CD4-positive, alpha-beta T cell treated with Interleukin-10 for 1 hour (primary cell): ENCODE data around the gene TTLL8.

Experiments
- DNase-seq: peaks from one replicate; pipeline ENCODE4 v3.0.0-alpha.2; 2020

Gene TTLL8

GRCh38 chr22:49976439-49977175 is 81.5 kb downstream of the TTLL8 start:
- peak; percentile 77 for DNase-seq

DNA sequence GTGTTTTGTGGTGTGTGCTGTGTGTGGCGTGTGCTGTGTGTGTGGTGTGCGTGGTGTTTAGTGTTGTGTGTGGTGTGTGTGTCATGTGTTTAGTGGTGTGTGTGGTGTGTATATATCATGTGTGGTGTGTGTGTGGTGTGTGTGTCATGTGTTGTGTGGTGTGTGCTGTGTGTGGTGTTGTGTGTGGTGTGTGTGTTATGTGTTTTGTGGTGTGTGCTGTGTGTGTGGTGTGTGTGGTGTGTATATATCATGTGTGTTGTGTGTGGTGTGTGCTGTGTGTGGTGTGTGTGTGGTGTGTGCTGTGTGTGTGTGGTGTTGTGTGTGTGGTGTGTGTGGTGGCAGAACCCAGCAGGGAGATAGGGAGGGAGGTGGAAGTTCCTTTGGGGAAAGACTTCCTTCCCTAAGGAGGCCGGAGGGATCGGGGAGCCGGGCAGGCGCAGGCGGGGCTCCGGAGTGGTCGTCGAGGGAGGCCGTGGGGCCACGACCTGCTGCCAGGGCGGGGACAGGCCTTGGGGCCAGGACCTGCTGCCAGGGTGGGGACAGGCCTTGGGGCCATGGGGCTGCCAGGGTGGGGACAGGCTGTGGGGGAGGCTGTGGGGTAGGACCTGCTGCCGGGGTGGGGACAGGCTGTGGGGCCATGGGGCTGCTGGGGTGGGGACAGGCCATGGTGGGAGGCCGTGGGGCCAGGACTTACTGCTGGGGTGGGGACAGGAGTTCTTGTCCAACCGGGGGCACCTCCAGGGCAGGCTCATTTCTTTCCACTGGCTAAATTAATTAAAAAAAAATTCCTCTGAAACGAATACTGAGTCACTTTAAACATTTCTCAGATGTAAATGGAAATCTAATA is 82.3 kb downstream of the TTLL8 start:
- DNase-seq: peak; percentile 38

DNA sequence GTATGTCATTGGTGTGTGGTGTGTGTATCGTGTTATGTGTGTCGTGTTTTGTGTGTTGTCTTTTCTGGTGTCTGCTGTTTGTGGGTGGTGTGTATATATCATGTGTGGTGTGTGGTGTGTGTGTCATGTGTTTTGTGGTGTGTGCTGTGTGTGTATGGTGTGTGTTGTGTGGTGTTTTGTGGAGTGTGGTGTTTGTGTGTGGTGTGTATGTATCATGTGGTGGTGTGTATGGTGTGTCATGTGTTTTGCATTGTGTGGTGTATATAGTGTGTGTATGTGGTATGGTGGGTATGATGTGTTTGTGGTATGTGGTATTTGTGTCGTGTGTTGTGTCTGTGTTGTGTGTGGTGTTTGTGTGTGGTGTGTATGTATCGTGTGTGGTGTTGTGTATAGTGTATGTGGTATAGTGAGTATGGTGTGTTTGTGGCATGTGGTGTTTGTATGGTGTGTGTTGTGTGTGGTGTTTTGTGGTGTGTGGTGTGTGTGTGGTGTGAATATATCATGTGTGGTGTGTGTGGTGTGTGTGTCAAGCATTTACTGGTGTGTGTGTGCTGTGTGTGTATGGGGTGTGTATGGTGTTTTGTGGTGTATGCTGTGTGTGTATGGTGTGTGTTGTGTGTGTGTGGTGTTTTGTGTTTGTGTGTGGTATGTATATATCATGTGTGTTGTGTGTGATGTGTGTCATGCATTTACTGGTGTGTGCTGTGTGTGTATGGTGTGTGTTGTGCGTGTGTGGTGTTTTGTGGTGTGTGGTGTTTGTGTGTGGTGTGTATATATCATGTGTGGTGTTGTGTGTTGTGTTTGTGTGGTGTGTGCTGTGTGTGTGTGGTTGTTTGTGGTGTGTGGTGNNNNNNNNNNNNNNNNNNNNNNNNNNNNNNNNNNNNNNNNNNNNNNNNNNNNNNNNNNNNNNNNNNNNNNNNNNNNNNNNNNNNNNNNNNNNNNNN is 84.8 kb downstream of the TTLL8 start:
- peak; percentile 24 for DNase-seq

GRCh38 chr22:49972163-49973017 is 85.7 kb downstream of the TTLL8 start:
- DNase-seq: no peak

DNA sequence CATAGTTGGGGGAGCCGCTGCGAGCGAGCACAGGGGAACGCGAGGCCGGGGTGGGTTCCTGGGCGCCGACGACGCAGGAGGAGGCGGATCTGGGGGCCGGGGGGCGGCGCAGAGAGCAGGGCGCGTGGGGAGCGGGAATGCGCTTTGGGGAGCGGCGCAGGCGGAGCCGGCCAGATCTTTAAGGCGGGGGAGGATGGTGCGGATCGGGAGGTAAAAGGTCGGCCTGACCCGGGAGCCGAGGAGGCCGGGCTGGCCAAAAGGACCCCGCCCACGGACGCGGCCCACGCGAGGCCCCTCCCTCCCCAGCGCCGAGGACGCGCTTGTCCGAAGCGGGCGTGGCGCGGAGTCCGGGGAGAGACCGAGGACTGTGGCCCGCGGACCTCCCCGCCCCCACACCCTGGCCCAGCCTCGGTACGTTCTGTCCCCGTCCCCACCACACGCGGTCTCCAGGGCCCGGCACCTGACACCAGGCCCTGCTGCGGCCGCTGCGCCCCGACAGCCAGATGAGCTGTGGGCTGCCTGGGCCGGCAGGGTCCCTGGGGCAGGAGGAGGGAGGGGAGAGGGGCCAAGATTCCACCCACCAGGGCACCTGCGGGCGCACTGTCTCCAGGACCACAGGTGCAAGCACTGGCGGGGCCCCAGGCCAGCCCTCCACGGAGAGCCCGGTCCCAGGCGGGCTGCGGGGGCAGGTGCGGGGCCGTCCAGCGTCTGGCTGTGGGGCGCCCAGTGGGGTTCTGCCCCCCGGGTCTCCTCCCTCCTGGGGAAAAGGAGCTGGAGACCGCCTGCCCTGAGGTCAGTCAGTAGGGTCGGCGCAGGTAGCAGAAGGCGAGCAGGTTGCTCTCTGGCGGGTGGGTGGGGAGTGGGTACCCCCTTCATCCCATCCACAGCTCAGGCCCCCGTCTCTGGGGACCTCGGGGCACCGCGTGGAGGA is 86.6 kb downstream of the TTLL8 start:
- DNase-seq: no peak

GRCh38 chr22:49970528-49971231 is 87.4 kb downstream of the TTLL8 start:
- peak; percentile 94 for DNase-seq

DNA sequence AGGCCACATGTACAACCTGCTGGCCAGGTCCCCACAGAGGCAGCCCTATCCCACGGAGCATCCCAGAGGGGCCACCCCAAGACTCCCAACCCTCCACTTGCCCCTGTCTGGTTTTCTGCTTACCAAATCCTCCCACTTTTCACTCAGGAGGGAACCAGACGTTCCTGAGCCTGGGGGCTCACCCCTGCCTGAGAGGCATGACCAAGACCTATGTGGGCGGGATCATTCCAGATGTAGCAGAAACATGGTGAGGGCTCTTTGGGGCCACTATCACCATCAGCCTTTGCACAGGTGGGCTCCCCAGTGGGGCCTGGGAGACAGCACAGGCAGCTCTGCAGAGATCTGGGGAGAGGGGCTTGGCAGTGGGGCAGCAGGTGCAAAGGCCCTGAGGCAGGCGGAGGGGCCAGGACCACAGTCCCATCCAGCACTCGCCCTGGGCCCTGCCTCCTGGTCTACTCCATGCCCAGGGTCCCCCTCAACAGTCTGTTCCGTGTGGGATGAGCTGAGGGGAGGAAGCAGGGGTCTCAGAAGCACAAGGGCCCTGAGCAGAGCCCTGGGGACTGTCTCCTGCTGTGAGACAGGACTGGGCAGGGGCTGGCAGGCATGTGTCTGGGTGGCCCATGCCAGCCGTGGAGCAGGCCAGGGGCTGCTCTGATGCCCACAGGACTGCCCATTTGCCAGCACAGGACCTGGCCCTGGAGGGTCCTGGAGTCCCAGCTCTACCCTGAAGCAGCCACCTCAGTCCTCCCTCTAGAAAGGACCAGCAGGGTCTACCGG is 88.2 kb downstream of the TTLL8 start:
- DNase-seq: no peak

DNA sequence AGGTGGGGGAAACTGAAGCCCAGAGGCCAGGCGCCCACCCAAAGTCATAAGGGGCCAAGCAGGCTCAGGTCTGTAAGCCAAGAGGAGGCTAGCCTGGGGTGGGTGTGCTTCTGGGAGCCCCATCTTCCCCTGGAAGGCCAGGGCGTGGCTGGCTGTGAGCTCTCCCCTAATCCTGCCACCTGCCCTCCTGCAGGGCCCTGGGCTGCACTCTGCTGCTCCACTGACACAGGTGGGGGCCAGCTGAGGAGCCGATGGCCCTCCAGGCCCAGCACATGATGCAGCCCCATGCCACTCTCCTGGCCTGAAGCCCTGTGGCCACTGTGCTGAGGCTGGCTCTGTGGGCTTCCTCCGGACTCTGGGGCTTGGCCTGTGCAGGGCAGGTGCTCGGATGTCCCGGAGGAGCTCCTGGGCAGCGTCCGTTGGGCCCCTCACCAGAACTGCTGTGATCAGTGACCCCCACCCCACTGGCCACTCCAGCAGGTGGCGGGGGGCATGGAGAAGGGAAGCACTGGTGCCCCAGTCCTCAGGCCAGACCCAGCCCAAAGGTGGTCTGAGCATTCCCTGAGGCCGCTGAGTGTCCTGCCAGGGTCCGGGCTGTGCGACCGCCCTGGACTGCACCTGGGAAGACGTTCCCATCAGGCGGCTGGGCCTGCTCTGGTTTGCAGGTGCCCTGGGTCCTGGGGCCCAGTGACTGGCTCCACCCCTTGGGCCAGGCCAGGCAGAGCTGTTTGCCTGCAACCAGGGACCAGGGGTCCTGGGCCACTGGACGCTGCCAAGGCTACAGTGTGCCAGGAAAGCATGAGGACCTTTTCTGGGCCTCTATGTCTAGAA is 89.1 kb downstream of the TTLL8 start:
- peak; percentile 19 for DNase-seq
